ES-I3 (cell line): ENCODE results near the gene BNIPL.

Experiments used
- H3K36me3 ChIP-seq: 2 replicates; pipeline ENCODE4 v1.6.1; 2013; ENCODE audit warnings: mild to moderate bottlenecking, low read length, control low read depth, moderate library complexity; ENCODE audit not compliant: insufficient read depth
- H3K4me1 ChIP-seq: 2 replicates; pipeline ENCODE4 v1.6.1; 2013; ENCODE audit warnings: mild to moderate bottlenecking, control low read depth, low read length; ENCODE audit not compliant: insufficient read depth
- H3K9ac ChIP-seq: 2 replicates; pipeline ENCODE4 v1.6.1; 2013; ENCODE audit warnings: low read depth, mild to moderate bottlenecking, low read length, moderate library complexity
- H3K9me3 ChIP-seq: 2 replicates; pipeline ENCODE4 v1.6.1; 2013; ENCODE audit warnings: mild to moderate bottlenecking, low read length, moderate library complexity; ENCODE audit not compliant: control insufficient read depth, insufficient read depth

BNIPL gene

DNA sequence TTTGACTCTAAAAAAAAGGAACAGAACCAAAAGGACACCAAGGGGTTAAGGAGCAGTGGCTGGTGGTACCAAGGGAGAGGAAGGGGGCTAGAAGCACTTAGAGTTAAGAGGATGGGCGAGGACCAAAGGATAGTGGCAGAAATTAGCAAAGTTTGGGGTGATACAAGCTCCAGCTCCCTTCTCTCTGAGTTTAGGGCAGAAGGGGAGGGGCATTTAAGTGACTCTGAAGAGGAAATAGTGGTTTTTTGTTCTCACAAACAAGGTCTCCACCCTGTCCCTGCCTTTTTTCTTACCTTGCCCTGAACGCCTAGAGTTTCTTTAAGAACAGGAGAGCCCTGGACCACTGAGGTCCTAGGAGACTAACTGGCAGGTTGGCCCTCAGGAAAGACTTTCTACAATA, 19.8 kb downstream of the BNIPL start:
- no peak overlapping the region for H3K9ac ChIP-seq
- peaks cover 6% of the 10 kb centered on the region for H3K4me1 ChIP-seq
- no peaks in the 10 kb centered on the region for H3K9me3 ChIP-seq
- H3K36me3 ChIP-seq, result peaks cover 24% of the 10 kb centered on the region

DNA sequence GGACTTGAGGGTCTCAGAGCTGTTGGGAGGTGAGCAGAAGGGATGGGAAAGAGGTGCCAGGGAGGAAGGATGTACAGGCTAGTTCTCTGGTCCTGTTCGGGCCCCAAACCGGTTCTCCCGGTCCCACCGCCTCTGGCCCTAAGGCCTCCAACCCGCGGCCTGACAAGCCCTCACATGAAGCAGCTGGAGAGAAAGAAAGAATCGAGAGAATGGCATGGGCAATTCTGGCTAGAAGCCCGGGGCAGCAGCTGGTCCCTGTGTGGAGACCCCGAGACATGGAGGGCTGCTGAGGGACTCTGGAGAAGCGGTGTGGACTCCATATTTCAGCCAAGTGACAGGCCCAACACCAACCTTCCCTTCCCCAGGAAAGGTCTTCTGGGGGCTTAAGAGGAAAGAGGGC, 22.3 kb downstream of the BNIPL start:
- peaks cover 16% of the 10 kb centered on the region for H3K4me1 ChIP-seq
- H3K36me3 ChIP-seq, result peaks cover 21% of the 10 kb centered on the region
- peak overlapping the region; percentile 96 for H3K9ac ChIP-seq
- no peaks in the 10 kb centered on the region for H3K9me3 ChIP-seq

GRCh38 chr1:151059109-151060006, 23.0 kb downstream of the BNIPL start, which contains the start of gene CDC42SE1:
Gene CDC42SE1 (minus strand): TSS chr1:151059622. CDS start chr1:151055730, 3,892 bp downstream.
- Histone ChIP-seq H3K36me3 (peaks cover 18% of the 10 kb centered on the region), H3K4me1 (peaks cover 18% of the 10 kb centered on the region), H3K9ac (peak within 1 kb of the TSS; percentile 96), H3K9me3 (no peaks in the 10 kb centered on the region)

GRCh38 chr1:151060007-151060656, 23.7 kb downstream of the BNIPL start, which contains the start of gene MLLT11:
Gene MLLT11 (plus strand): TSS chr1:151060397. CDS start chr1:151067225, 6,828 bp downstream.
- peaks cover 21% of the 10 kb centered on the region for H3K4me1 ChIP-seq
- H3K9me3 ChIP-seq, result no peaks in the 10 kb centered on the region
- H3K36me3 ChIP-seq, result peaks cover 12% of the 10 kb centered on the region
- peak within 1 kb of the TSS; percentile 96 for H3K9ac ChIP-seq

- H3K4me1 ChIP-seq, result peaks cover 21% of the 10 kb centered on the region
- peaks cover 8% of the 10 kb centered on the region for H3K36me3 ChIP-seq
- H3K9me3 ChIP-seq, result no peaks in the 10 kb centered on the region
- peak overlapping the region; percentile 96 for H3K9ac ChIP-seq
Measured at GRCh38 chr1:151060657-151061421, 24.5 kb downstream of the BNIPL start.

- peaks cover 21% of the 10 kb centered on the region for H3K4me1 ChIP-seq
- peak overlapping the region; percentile 96 for H3K9ac ChIP-seq
- H3K9me3 ChIP-seq, result no peaks in the 10 kb centered on the region
- H3K36me3 ChIP-seq, result peaks cover 5% of the 10 kb centered on the region; the same call in 1 of the 2 replicates
Measured at GRCh38 chr1:151061704-151062103, 25.3 kb downstream of the BNIPL start.

- H3K9me3 ChIP-seq, result no peaks in the 10 kb centered on the region
- peaks cover 5% of the 10 kb centered on the region; the same call in 1 of the 2 replicates for H3K36me3 ChIP-seq
- peaks cover 18% of the 10 kb centered on the region for H3K4me1 ChIP-seq
- no peak overlapping the region for H3K9ac ChIP-seq
Measured at GRCh38 chr1:151062741-151063371, 26.5 kb downstream of the BNIPL start.

DNA sequence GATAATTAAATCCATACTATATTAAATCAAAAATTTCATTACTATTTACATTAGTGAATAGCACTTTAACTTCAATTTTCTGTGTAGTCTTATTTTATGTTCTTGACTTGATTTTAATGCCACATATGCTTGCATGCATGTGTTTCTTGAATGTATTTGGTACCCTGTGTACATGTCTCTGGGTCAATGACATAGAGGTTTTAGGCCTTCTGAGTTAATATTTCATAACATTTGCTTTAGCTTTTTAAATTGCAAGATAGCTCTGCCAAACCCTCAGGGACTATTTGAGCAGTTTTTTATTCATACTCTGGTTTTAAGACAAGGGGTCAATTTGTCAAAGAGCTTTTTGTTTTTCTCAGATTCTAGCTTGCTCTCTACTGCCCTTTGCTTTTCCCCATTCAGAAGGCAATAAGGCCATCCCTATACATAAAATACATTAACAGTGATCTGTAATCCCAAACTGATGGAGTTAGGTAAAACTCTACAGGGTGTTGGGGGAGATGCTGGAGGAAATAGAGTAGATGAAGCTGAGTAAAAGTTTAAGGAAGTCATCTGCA, 28.8 kb downstream of the BNIPL start:
- H3K36me3 ChIP-seq, result peaks cover 5% of the 10 kb centered on the region; the same call in 1 of the 2 replicates
- no peaks in the 10 kb centered on the region for H3K9me3 ChIP-seq
- H3K9ac ChIP-seq, result no peak overlapping the region
- H3K4me1 ChIP-seq, result peaks cover 15% of the 10 kb centered on the region; the same call in 1 of the 2 replicates

- peaks cover 11% of the 10 kb centered on the region; the same call in 1 of the 2 replicates for H3K4me1 ChIP-seq
- no peak overlapping the region for H3K9ac ChIP-seq
- H3K9me3 ChIP-seq, result no peaks in the 10 kb centered on the region
- H3K36me3 ChIP-seq, result peaks cover 5% of the 10 kb centered on the region; the same call in 1 of the 2 replicates
Measured at GRCh38 chr1:151067185-151067584, 30.8 kb downstream of the BNIPL start.

DNA sequence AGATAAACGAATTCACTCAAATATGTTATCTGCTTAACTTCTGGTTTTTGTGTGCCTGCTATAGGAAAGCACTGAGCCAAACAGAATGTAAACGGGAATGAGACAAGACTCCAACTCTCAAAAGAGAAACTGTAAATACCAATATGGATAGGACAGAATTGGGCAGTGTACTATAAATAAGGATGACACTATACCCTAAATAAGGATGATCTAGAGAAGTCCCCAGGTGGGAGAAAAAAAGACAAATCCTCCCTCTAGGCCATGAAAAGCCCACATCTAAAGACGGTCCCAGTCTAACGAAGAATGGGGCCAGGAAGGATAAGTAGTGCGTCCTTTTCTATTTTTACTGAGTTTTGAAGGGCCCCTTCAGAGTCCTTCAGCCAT, 32.7 kb downstream of the BNIPL start:
- Histone ChIP-seq H3K36me3 (peaks cover 5% of the 10 kb centered on the region; the same call in 1 of the 2 replicates), H3K9ac (no peak overlapping the region), H3K4me1 (0 out of 2 replicates have a peak, but pooled peaks cover 5% of the 10 kb centered on the region), H3K9me3 (no peaks in the 10 kb centered on the region)

- Histone ChIP-seq H3K36me3 (peaks cover 5% of the 10 kb centered on the region; the same call in 1 of the 2 replicates), H3K9ac (peak within 1 kb of the TSS; percentile 83)
Measured at GRCh38 chr1:151070474-151071276, 34.3 kb downstream of the BNIPL start, which contains the start of gene GABPB2. Gene GABPB2 (plus strand): TSS chr1:151070761. CDS start chr1:151088190, 17,429 bp downstream.

GRCh38 chr1:151072224-151072623, 35.8 kb downstream of the BNIPL start:
- no peaks in the 10 kb centered on the region for H3K4me1 ChIP-seq
- no peaks in the 10 kb centered on the region for H3K36me3 ChIP-seq
- H3K9me3 ChIP-seq, result no peaks in the 10 kb centered on the region
- H3K9ac ChIP-seq, result no peak overlapping the region

More at GRCh38 chr1:151070474-151071276, 34.3 kb downstream of the BNIPL start, which contains the start of gene GABPB2:
- H3K9me3 ChIP-seq, result no peaks in the 10 kb centered on the region
- H3K4me1 ChIP-seq, result no peaks in the 10 kb centered on the region
